Endothelial cell of umbilical vein (primary cell): ENCODE measurements around the gene ARL1. TPM values are rescaled to one million over a fixed set of nuclear protein-coding genes. Genes with fewer than 3 reads are reported as not detected.

ENCODE experiments used
- BruUV-seq: library from RNA; stranded (reverse); fragments of 400-500 nt; replicated peaks from 2 replicates; lab custom pipeline; 2021; lab: Mats Ljungman, UMichigan
- CTCF ChIA-PET: fragments of 300-600, 350-600 bp; sonication (Branson Sonifier 250); formaldehyde crosslinking; loops from one replicate; lab custom pipeline; 2021; ENCODE audit warnings: antibody characterized with exemption, inconsistent platforms; lab: Charles Lee
- POLR2A ChIA-PET: fragments of 300-600, 350-600 bp; sonication (Branson Sonifier 250); formaldehyde crosslinking; loops from one replicate; lab custom pipeline; 2021; ENCODE audit warnings: antibody characterized with exemption, inconsistent platforms; lab: Charles Lee
- DNase-seq: peaks from one replicate; pipeline ENCODE4 v3.0.0-alpha.2; 2011; ENCODE audit warnings: low read depth, low spot score
- FAIRE-seq: peaks from 2 replicates; lab custom pipeline; 2011; peaks lifted over from hg19 to GRCh38; lab: Jason Lieb, UNC
- H2AFZ ChIP-seq: 2 replicates; pipeline ENCODE4 v1.6.0; 2012; ENCODE audit warnings: low read depth, low read length, control low read depth, inconsistent platforms
- H3K27ac ChIP-seq: 2 replicates; pipeline ENCODE4 v1.5.1; 2011; ENCODE audit warnings: low read depth, mild to moderate bottlenecking, control low read depth, low read length, moderate library complexity; ENCODE audit not compliant: insufficient read depth
- H3K27me3 ChIP-seq, 2 experiments: 2 replicates each; pipeline versions ENCODE4 v1.6.0 to v1.6.1; 2011; ENCODE audit warnings: low read length in 2 of 2, mixed read lengths in 1 of 2; ENCODE audit not compliant: control insufficient read depth in 2 of 2, insufficient read depth in 2 of 2
- H3K36me3 ChIP-seq, 2 experiments: 2 replicates in 1 of 2; 3 replicates in 1 of 2; pipeline ENCODE4 v1.5.1; 2011; ENCODE audit warnings: low read length in 2 of 2, mild to moderate bottlenecking in 1 of 2, moderate library complexity in 1 of 2; ENCODE audit not compliant: control insufficient read depth in 2 of 2, insufficient read depth in 2 of 2; ENCODE audit errors: extremely low read depth in 1 of 2
- H3K4me1 ChIP-seq: 3 replicates; pipeline ENCODE4 v1.5.1; 2011; ENCODE audit warnings: mild to moderate bottlenecking, low read length; ENCODE audit not compliant: control insufficient read depth, insufficient read depth; ENCODE audit errors: extremely low read depth
- H3K4me2 ChIP-seq: 2 replicates; pipeline ENCODE4 v1.6.1; 2011; ENCODE audit warnings: low read length, control low read depth, mixed read lengths; ENCODE audit not compliant: insufficient read depth
- H3K4me3 ChIP-seq, 3 experiments: fragments of 200-600 bp in 1 of 3; sonication (generic), shearing (Covaris generic) in 1 of 3; replicated peaks in 1 of 3; 2 replicates each; pipeline ENCODE4 v1.5.1; 2011 to 2016; ENCODE audit warnings: control low read depth in 3 of 3, low read length in 3 of 3, mild to moderate bottlenecking in 2 of 3, inconsistent platforms in 1 of 3, low read depth in 1 of 3, moderate library complexity in 1 of 3; ENCODE audit not compliant: insufficient read depth in 1 of 3
- H3K79me2 ChIP-seq: 2 replicates; pipeline ENCODE4 v1.6.0; 2012; ENCODE audit warnings: low read length, inconsistent platforms; ENCODE audit not compliant: control insufficient read depth, insufficient read depth
- H3K9ac ChIP-seq: replicated peaks from 2 replicates; pipeline ENCODE3; 2011; ENCODE audit warnings: low read length, control low read depth; ENCODE audit not compliant: insufficient read depth; ENCODE audit errors: extremely low read depth
- H3K9me1 ChIP-seq: replicated peaks from 3 replicates; pipeline ENCODE4 v1.6.0; 2011; ENCODE audit warnings: mild to moderate bottlenecking, low read length; ENCODE audit not compliant: control insufficient read depth, insufficient read depth; ENCODE audit errors: extremely low read depth
- H3K9me3 ChIP-seq: replicated peaks from 2 replicates; pipeline ENCODE4 v1.5.1; 2012; ENCODE audit warnings: low read length, inconsistent platforms; ENCODE audit not compliant: control insufficient read depth, insufficient read depth
- H4K20me1 ChIP-seq: replicated peaks from 2 replicates; pipeline ENCODE3; 2011; ENCODE audit warnings: mild to moderate bottlenecking, low read length; ENCODE audit not compliant: control insufficient read depth, insufficient read depth; ENCODE audit errors: extremely low read depth
- EZH2 ChIP-seq: IDR thresholded peaks from 2 replicates; pipeline ENCODE4 v1.6.1; 2012; ENCODE audit warnings: borderline replicate concordance, low read depth, mild to moderate bottlenecking, moderate library complexity, low read length, inconsistent platforms; ENCODE audit not compliant: severe bottlenecking
- FOS ChIP-seq: IDR thresholded peaks from 2 replicates; pipeline ENCODE4 v1.6.1; 2011; ENCODE audit warnings: mild to moderate bottlenecking, low read length, moderate library complexity, borderline replicate concordance; ENCODE audit not compliant: insufficient read depth
- GATA2 ChIP-seq: IDR thresholded peaks from 2 replicates; pipeline ENCODE4 v1.7.0; 2011; ENCODE audit warnings: low read depth, mild to moderate bottlenecking, moderate library complexity, mixed read lengths, low read length; ENCODE audit not compliant: insufficient read length, insufficient read depth
- JUN ChIP-seq: IDR thresholded peaks from 2 replicates; pipeline ENCODE4 v1.6.1; 2011; ENCODE audit warnings: borderline replicate concordance, low read depth; ENCODE audit not compliant: insufficient read length, insufficient read depth
- MYC ChIP-seq: IDR thresholded peaks from one replicate; pipeline ENCODE4 v1.6.1; 2011; ENCODE audit warnings: mild to moderate bottlenecking, low read depth, low read length
- POLR2A ChIP-seq: IDR thresholded peaks from 2 replicates; pipeline ENCODE4 v1.6.1; 2012; ENCODE audit warnings: low read depth, mild to moderate bottlenecking, control low read depth, low read length
- POLR2AphosphoS5 ChIP-seq: IDR thresholded peaks from 2 replicates; pipeline ENCODE4 v1.6.1; 2012; ENCODE audit warnings: low read depth, mild to moderate bottlenecking, control low read depth, low read length, moderate library complexity; ENCODE audit not compliant: insufficient read depth
- dilution Hi-C: fragments of 300-500 bp; cut with MboI; formaldehyde crosslinking; loops from one replicate; pipeline ENCODE4 v1.15.0; 2019; ENCODE audit warnings: low sequenced_read_pairs; ENCODE audit not compliant: extremely low pct_ligation_motif_present
- intact Hi-C: fragments of 100-400 bp; cut with micrococcal nuclease; formaldehyde crosslinking; loops from one replicate; pipeline ENCODE4 v1.10.0; 2022
- polyA plus RNA-seq, 4 experiments: library from polyadenylated mRNA; depleted of rRNA in 3 of 4; stranded (reverse) in 3 of 4; unstranded in 1 of 4; fragments of >200 nt; gene quantifications; 2 replicates each; pipeline versions ENCODE4 v1.2.1 to v1.2.3, GENCODE V29; 2011 to 2012; ENCODE audit warnings: missing spikeins in 1 of 4
- total RNA-seq: library from RNA; stranded (reverse); gene quantifications from 2 replicates; pipeline ENCODE4 v1.2.3, GENCODE V29; 2021
- TF ChIP-seq, protein P1 (sequence below): IDR thresholded peaks from 2 replicates; pipeline ENCODE4 v1.6.1; 2011; ENCODE audit not compliant: insufficient read depth, insufficient read length
- TF ChIP-seq, protein P2 (sequence below), 2 donors: IDR thresholded peaks; 1 replicate in 1 of 2; 2 replicates in 1 of 2; pipeline ENCODE4 v1.5.1; 2011; ENCODE audit warnings: low read length in 2 of 2, mild to moderate bottlenecking in 2 of 2, moderate library complexity in 2 of 2, control low read depth in 1 of 2, inconsistent platforms in 1 of 2, low read depth in 1 of 2; ENCODE audit not compliant: insufficient read depth in 1 of 2; ENCODE audit errors: extremely low read depth in 1 of 2

The ARL1 gene
- total and polyA plus RNA-seq, 2 donors (not counting 3 experiments of a cell fraction or from before 2014, with no cell fraction given) = 30.4 to 76.5 TPM

DNA sequence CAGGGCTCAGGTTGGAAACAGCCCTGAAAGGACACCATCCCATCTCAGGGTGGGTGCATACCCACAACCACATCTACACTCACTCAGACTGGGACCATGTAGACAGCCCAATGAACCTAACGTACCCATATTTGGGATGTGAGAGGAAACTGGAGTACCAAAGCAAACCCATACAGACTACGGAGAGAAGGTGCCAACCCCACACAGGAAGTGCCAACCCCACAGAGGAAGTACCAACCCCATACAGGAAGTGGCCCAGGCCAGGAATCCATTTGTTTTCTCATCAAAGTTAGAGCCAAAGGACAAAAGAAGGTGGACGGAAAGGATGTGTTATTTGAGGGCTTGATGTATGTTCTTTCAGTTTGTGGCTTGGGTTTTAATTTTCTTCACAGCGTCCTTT, 48.1 kb upstream of the ARL1 start:
- Histone ChIP-seq H2AFZ (no peak overlapping the region), H3K9me3 (no peaks in the 10 kb centered on the region), H3K36me3 (no peaks in the 10 kb centered on the region), H3K9me1 (no peaks in the 10 kb centered on the region), H3K9ac (no peak overlapping the region), H3K79me2 (no peaks in the 10 kb centered on the region), H3K27ac (no peak overlapping the region), H3K4me3 (no peak overlapping the region), H4K20me1 (no peaks in the 10 kb centered on the region), H3K4me2 (no peak overlapping the region), H3K4me1 (no peaks in the 10 kb centered on the region), H3K27me3 (no peaks in the 10 kb centered on the region)
- intact Hi-C loops (no loop called here), dilution Hi-C loops (no loop called here)
- no TSS peak for BruUV-seq
- DNase-seq (no peak), FAIRE-seq (no peak)
- no peak for TF ChIP-seq GATA2
- TF ChIP-seq POLR2A = no peak
- no peak for TF ChIP-seq JUN
- TF ChIP-seq MYC = no peak
- no peak for TF ChIP-seq FOS
- no peak for TF ChIP-seq EZH2
- TF ChIP-seq, protein P1, sequence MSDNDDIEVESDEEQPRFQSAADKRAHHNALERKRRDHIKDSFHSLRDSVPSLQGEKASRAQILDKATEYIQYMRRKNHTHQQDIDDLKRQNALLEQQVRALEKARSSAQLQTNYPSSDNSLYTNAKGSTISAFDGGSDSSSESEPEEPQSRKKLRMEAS = no peak
- TF ChIP-seq, protein P2, sequence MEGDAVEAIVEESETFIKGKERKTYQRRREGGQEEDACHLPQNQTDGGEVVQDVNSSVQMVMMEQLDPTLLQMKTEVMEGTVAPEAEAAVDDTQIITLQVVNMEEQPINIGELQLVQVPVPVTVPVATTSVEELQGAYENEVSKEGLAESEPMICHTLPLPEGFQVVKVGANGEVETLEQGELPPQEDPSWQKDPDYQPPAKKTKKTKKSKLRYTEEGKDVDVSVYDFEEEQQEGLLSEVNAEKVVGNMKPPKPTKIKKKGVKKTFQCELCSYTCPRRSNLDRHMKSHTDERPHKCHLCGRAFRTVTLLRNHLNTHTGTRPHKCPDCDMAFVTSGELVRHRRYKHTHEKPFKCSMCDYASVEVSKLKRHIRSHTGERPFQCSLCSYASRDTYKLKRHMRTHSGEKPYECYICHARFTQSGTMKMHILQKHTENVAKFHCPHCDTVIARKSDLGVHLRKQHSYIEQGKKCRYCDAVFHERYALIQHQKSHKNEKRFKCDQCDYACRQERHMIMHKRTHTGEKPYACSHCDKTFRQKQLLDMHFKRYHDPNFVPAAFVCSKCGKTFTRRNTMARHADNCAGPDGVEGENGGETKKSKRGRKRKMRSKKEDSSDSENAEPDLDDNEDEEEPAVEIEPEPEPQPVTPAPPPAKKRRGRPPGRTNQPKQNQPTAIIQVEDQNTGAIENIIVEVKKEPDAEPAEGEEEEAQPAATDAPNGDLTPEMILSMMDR (IDR thresholded peaks at IDR 0.05; ENCODE audit: extremely low read depth in 1 of 2, insufficient read depth in 1 of 2, low read depth in 1 of 2, low read length in 2 of 2) = no peak
- no peak for TF ChIP-seq POLR2AphosphoS5
- ChIA-PET POLR2A (no interaction called here), CTCF (no interaction called here)
